ENCODE results near the gene BRAF.

BRAF gene

GRCh38 chr7:140902303-140902953 is 22.3 kb downstream of the BRAF start:
- no peak overlapping the region for H3K4me3 ChIP-seq (ENCODE audit: low read depth, low read length)
- TF ChIP-seq, protein P1, sequence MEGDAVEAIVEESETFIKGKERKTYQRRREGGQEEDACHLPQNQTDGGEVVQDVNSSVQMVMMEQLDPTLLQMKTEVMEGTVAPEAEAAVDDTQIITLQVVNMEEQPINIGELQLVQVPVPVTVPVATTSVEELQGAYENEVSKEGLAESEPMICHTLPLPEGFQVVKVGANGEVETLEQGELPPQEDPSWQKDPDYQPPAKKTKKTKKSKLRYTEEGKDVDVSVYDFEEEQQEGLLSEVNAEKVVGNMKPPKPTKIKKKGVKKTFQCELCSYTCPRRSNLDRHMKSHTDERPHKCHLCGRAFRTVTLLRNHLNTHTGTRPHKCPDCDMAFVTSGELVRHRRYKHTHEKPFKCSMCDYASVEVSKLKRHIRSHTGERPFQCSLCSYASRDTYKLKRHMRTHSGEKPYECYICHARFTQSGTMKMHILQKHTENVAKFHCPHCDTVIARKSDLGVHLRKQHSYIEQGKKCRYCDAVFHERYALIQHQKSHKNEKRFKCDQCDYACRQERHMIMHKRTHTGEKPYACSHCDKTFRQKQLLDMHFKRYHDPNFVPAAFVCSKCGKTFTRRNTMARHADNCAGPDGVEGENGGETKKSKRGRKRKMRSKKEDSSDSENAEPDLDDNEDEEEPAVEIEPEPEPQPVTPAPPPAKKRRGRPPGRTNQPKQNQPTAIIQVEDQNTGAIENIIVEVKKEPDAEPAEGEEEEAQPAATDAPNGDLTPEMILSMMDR (IDR thresholded peaks at IDR 0.05; ENCODE audit: low read depth, low read length): no peak

- TF ChIP-seq, protein P1 (IDR thresholded peaks at IDR 0.05; ENCODE audit: low read depth, low read length): no peak
- no peak overlapping the region for H3K4me3 ChIP-seq (ENCODE audit: low read depth, low read length)
Measured at GRCh38 chr7:140901941-140902302, 22.8 kb downstream of the BRAF start.

DNA sequence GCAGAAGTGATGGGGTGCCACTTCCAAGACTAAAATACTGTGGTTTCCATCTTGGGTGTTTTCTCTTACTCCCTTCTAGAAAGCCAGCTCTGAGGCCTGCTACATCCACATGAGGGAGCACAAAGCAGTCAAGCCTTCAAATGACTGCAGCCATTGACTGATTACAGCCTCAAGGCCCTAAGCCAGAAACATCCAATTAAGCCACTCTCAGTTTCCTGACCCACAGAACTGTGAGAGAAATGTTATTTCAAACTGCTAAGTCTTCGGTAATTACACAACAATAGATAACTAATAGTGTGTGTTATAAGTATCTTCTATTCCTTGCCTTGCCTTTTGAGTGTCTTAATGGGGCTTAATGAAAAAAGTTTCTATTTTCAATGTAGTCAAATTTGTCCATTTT is 24.8 kb downstream of the BRAF start:
- H3K4me3 ChIP-seq (ENCODE audit: low read depth, low read length): no peak overlapping the region
- TF ChIP-seq, protein P1 (IDR thresholded peaks at IDR 0.05; ENCODE audit: low read depth, low read length): no peak

- H3K4me3 ChIP-seq (ENCODE audit: low read depth, low read length): no peak overlapping the region
- TF ChIP-seq, protein P1 (IDR thresholded peaks at IDR 0.05; ENCODE audit: low read depth, low read length): no peak
Measured at GRCh38 chr7:140898786-140899536, 25.8 kb downstream of the BRAF start.

DNA sequence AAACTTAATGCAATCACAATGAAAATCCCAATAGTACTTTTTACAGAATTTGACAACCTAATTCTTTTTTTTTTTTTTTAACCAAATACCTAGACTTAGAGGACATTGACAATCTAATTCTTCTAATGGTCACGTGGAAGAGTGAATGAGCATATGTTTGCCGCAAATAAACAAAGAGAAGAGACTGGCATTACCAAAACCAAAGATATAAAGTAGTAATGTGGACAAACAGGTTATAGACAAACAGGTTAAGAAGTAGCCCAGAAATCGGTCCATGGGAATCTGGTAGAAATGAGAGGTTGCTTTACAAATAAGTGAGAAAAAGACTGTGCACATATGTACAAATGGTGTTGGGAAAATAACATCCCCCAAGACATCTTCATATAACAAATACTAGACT is 27.7 kb downstream of the BRAF start:
- TF ChIP-seq, protein P1 (IDR thresholded peaks at IDR 0.05; ENCODE audit: low read depth, low read length): no peak
- H3K4me3 ChIP-seq (ENCODE audit: low read depth, low read length): no peak overlapping the region

- TF ChIP-seq, protein P1 (IDR thresholded peaks at IDR 0.05; ENCODE audit: low read depth, low read length): no peak
- H3K4me3 ChIP-seq (ENCODE audit: low read depth, low read length): no peak overlapping the region
Measured at GRCh38 chr7:140889645-140890044, 35.1 kb downstream of the BRAF start.

GRCh38 chr7:140889150-140889549 is 35.6 kb downstream of the BRAF start:
- TF ChIP-seq, protein P1 (IDR thresholded peaks at IDR 0.05; ENCODE audit: low read depth, low read length): no peak
- no peak overlapping the region for H3K4me3 ChIP-seq (ENCODE audit: low read depth, low read length)

Data from WI38 (cell line).